NT2/D1 (cell line): ENCODE results near the gene MGAT5.

Experiments used
- DNase-seq: peaks from one replicate; pipeline ENCODE4 v3.0.0-alpha.2; 2011; ENCODE audit warnings: low read depth, low spot score
- H3K27me3 ChIP-seq: 2 replicates; pipeline ENCODE4 v1.6.0; 2011; ENCODE audit warnings: mild to moderate bottlenecking; ENCODE audit not compliant: insufficient read length, insufficient read depth
- H3K36me3 ChIP-seq: 2 replicates; pipeline ENCODE4 v1.6.1; 2011; ENCODE audit warnings: mild to moderate bottlenecking, low read length, mixed read lengths; ENCODE audit not compliant: insufficient read depth, insufficient read length
- H3K4me1 ChIP-seq: 2 replicates; pipeline ENCODE4 v1.5.1; 2011; ENCODE audit not compliant: insufficient read depth, insufficient read length
- H3K4me3 ChIP-seq: 2 replicates; pipeline ENCODE4 v1.5.1; 2011; ENCODE audit warnings: low read depth; ENCODE audit not compliant: insufficient read length
- H3K9ac ChIP-seq: 2 replicates; pipeline ENCODE4 v1.6.0; 2011; ENCODE audit warnings: low read depth; ENCODE audit not compliant: insufficient read length
- H3K9me3 ChIP-seq: 2 replicates; pipeline ENCODE4 v1.5.1; 2011; ENCODE audit warnings: mild to moderate bottlenecking, low read length; ENCODE audit not compliant: insufficient read depth
- SUZ12 ChIP-seq: IDR thresholded peaks from 2 replicates; pipeline ENCODE4 v1.6.1; 2011; ENCODE audit not compliant: insufficient read length, insufficient read depth; ENCODE audit errors: extremely low read depth
- YY1 ChIP-seq: IDR thresholded peaks from 2 replicates; pipeline ENCODE4 v1.6.1; 2011; ENCODE audit not compliant: insufficient read length, insufficient read depth
- ZNF274 ChIP-seq: IDR thresholded peaks from 2 replicates; pipeline ENCODE4 v1.6.1; 2011; ENCODE audit warnings: mild to moderate bottlenecking, low read depth, low read length

Gene MGAT5

DNA sequence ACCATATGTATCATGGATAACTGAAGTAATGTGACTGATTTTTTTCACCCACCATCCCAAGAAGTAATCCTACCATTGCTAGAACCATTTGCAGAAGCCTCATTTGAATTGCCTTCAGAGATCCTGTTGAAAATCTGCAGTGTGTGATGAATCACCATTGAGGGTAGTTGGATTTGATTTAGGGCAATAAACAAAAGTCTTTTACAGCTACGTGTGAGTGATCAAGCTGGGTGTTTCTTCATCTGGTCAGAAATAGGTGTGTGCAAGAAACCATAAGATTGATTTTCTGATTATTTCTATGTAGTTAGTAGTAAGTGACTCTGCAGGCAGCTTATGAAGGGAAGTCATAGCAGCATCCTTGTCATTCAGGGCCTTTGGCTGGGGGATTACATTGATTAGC, 159.6 kb downstream of the MGAT5 start:
- TF ChIP-seq SUZ12, result no peak
- no peak for TF ChIP-seq YY1
- no peak for TF ChIP-seq ZNF274
- H3K9ac ChIP-seq, result no peak overlapping the region
- no peak for DNase-seq
- no peak overlapping the region for H3K4me3 ChIP-seq
- no peaks in the 10 kb centered on the region for H3K27me3 ChIP-seq
- peaks cover 10% of the 10 kb centered on the region for H3K36me3 ChIP-seq
- H3K4me1 ChIP-seq, result peaks cover 3% of the 10 kb centered on the region
- H3K9me3 ChIP-seq, result no peaks in the 10 kb centered on the region

DNA sequence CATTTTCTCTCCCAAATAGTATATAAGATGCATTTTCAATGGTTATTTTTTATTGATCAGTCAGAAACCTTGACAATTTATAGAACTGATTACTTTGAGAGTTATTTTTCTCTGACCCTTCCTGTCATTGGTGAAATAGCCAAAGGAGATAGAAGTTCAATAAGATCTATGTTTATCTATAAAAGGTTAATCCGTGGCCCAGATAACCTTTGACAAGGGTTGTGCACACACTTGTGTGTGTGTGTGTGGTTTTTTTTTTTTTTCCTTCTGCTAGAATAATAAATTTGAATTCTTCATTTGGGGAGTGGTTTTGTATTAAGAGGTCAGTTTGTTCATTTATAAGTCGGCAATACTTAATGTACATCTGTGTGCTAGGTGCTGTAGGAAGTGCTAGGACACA, 160.0 kb downstream of the MGAT5 start:
- Histone ChIP-seq H3K4me3 (no peak overlapping the region), H3K27me3 (no peaks in the 10 kb centered on the region), H3K36me3 (peaks cover 10% of the 10 kb centered on the region), H3K4me1 (peaks cover 3% of the 10 kb centered on the region), H3K9ac (no peak overlapping the region), H3K9me3 (no peaks in the 10 kb centered on the region)
- no peak for TF ChIP-seq ZNF274
- no peak for TF ChIP-seq SUZ12
- TF ChIP-seq YY1, result no peak
- DNase-seq, result no peak

DNA sequence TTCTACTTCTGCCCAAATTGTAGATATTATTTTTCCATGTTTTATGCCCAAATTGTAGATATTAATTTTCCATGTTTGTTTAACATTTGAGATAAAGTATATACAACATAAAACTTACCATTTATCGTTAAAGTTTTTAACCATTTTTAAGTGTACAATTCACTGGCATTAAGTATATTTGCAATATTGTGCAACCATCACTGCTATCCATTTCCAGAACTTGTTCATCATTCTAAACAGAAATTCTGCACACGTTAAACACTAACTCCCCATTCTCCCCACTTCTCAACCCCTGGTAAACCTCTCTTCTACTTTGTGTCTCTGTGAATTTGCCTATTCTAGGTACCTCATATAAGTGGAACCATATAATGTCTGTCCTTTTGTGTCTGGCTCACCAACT, 162.1 kb downstream of the MGAT5 start:
- H3K4me1 ChIP-seq, result peaks cover 3% of the 10 kb centered on the region
- H3K9me3 ChIP-seq, result no peaks in the 10 kb centered on the region
- TF ChIP-seq YY1 (no peak), SUZ12 (no peak), ZNF274 (no peak)
- H3K9ac ChIP-seq, result no peak overlapping the region
- H3K36me3 ChIP-seq, result peaks cover 10% of the 10 kb centered on the region
- no peak for DNase-seq
- no peaks in the 10 kb centered on the region for H3K27me3 ChIP-seq
- H3K4me3 ChIP-seq, result no peak overlapping the region

DNA sequence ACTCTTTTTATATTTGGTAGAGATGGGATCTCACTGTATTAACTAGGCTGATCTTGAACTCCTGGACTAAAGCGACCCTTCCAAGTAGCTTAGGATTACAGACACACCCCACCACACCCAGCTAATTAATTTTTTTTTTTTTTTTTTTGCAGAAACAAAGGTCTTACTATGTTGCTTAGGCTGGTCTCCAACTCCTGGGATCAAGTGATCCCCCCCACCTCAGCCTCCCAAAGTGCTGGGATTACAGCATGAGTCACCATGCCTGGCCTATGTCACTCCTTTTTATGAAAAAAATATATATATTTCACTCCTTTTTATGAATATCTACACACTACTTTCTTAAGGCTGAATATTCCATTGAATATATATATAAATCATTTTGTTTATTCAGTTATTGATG, 162.8 kb downstream of the MGAT5 start:
- Histone ChIP-seq H3K36me3 (peaks cover 10% of the 10 kb centered on the region), H3K4me1 (peaks cover 3% of the 10 kb centered on the region), H3K27me3 (no peaks in the 10 kb centered on the region), H3K4me3 (no peak overlapping the region), H3K9ac (no peak overlapping the region), H3K9me3 (no peaks in the 10 kb centered on the region)
- DNase-seq, result no peak
- TF ChIP-seq SUZ12, result no peak
- no peak for TF ChIP-seq ZNF274
- TF ChIP-seq YY1, result no peak

DNA sequence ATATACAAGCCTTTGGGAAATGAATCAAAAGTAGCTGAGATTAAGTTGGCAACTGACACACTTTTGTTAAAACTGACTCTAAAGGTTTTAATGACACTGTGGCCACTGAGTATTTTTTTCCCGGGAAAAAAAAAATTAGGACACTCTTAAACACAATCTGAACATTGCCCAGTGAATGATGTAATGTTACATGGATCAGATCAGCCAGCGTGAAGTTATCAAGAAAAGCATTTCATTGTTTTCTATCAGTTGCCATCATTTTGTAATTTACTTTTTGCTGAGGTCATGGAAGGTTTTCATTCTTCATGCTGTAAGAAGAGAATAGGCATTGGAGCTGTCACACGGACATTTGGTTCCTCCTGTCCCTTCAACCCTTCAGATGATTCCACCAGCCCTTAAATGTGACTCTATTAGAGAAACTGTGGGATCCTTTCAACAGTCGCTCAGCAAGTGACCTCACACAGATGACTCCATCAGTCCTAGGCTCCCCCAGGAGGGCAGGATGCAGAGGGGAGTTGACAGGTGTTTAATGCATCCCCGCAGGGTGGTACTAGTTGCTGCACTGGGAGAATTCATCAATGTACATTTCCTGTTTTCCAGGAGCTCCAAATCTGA, 164.2 kb downstream of the MGAT5 start:
- no peak for DNase-seq
- H3K4me1 ChIP-seq, result no peaks in the 10 kb centered on the region
- H3K27me3 ChIP-seq, result no peaks in the 10 kb centered on the region
- peaks cover 10% of the 10 kb centered on the region for H3K36me3 ChIP-seq
- no peak overlapping the region for H3K9ac ChIP-seq
- H3K9me3 ChIP-seq, result no peaks in the 10 kb centered on the region
- H3K4me3 ChIP-seq, result no peak overlapping the region
- TF ChIP-seq ZNF274 (no peak), SUZ12 (no peak), YY1 (no peak)

DNA sequence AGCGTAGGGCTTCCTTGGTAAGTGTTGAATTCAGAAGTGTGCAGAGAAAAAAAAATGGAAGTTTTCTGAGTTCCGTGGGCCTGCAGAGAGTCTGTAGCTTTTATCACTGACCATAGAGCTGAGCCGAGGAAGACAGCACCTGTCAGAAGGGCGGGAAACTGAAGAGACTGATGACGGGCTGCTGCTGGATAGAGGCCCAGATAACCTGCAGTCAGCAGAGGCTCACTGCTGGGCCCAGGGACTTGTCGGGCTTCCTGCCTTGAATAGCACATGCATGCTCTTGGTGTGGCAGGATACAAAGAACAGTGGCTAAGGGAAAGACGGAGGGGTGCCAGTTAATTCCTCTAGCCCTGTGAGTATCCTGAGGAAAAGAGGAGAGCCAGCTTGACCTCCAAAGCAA, 166.4 kb downstream of the MGAT5 start:
- DNase-seq, result no peak
- Histone ChIP-seq H3K27me3 (no peaks in the 10 kb centered on the region), H3K36me3 (peaks cover 9% of the 10 kb centered on the region), H3K4me1 (no peaks in the 10 kb centered on the region), H3K9ac (no peak overlapping the region), H3K4me3 (no peak overlapping the region), H3K9me3 (no peaks in the 10 kb centered on the region)
- TF ChIP-seq YY1, result no peak
- no peak for TF ChIP-seq SUZ12
- TF ChIP-seq ZNF274, result no peak

DNA sequence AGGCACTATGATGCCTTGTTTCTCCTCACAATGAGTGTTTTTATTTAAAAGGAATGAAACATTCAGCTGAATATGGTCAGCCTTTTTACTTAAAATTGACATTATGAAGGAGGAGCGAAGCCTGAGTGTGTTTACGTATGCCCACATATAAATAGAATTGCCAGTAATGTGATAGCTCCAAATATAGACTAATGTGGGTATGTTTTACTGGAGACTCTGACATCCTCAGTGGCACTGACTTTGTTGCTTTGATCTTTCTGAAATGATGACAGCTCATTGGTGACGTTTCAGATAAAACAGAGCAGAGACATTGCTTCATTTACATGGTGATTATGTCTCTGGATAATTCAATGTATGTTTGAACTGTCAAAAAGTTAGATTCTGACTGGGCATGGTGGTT, 167.0 kb downstream of the MGAT5 start:
- Histone ChIP-seq H3K4me3 (no peak overlapping the region), H3K27me3 (no peaks in the 10 kb centered on the region), H3K9ac (no peak overlapping the region), H3K36me3 (peaks cover 9% of the 10 kb centered on the region), H3K4me1 (no peaks in the 10 kb centered on the region), H3K9me3 (no peaks in the 10 kb centered on the region)
- DNase-seq, result no peak
- no peak for TF ChIP-seq ZNF274
- TF ChIP-seq SUZ12, result no peak
- TF ChIP-seq YY1, result no peak
